Epithelial cell of proximal tubule (primary cell): ENCODE data around the gene HTR3A. TPM values are rescaled to one million over a fixed set of nuclear protein-coding genes. Genes with fewer than 3 reads are reported as not detected.

Source experiments
- DNase-seq: peaks from one replicate; pipeline ENCODE4 v3.0.0-alpha.2; 2011; ENCODE audit warnings: low read depth
- H3K4me3 ChIP-seq: 2 replicates; pipeline ENCODE4 v1.5.1; 2011; ENCODE audit warnings: low read depth, mild to moderate bottlenecking, low read length
- total RNA-seq: library from RNA; depleted of rRNA; stranded (reverse); fragments of >200 nt; gene quantifications from 2 replicates; pipeline ENCODE4 v1.2.3, GENCODE V29; 2015
- TF ChIP-seq, protein P1 (sequence below): conservative IDR thresholded peaks from 2 replicates; pipeline ENCODE4 v1.5.1; 2012; ENCODE audit warnings: low read depth, mild to moderate bottlenecking, low read length

HTR3A gene
- total RNA-seq, 1 donor from 2014 or later = 0.17 TPM

DNA sequence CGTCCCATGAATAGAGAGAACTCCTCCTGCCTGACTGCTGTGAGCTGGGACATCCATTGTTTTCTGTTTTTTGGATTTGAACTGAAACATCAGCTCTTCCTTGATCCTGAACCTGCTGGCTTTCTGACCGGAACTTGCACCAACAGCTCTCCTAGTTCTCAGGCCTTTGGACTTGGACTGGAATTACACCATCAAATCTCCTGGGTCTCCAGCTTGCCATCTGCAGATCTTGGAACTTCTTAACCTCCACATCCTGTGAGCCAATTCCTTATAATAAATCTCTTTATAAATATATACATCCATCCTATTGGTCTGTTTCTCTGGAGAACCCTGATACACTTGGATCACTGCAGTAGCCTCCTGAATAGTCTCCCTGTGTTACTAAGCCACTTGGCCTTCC lies 42.1 kb downstream of the HTR3A start:
- no peak for DNase-seq
- TF ChIP-seq, protein P1, sequence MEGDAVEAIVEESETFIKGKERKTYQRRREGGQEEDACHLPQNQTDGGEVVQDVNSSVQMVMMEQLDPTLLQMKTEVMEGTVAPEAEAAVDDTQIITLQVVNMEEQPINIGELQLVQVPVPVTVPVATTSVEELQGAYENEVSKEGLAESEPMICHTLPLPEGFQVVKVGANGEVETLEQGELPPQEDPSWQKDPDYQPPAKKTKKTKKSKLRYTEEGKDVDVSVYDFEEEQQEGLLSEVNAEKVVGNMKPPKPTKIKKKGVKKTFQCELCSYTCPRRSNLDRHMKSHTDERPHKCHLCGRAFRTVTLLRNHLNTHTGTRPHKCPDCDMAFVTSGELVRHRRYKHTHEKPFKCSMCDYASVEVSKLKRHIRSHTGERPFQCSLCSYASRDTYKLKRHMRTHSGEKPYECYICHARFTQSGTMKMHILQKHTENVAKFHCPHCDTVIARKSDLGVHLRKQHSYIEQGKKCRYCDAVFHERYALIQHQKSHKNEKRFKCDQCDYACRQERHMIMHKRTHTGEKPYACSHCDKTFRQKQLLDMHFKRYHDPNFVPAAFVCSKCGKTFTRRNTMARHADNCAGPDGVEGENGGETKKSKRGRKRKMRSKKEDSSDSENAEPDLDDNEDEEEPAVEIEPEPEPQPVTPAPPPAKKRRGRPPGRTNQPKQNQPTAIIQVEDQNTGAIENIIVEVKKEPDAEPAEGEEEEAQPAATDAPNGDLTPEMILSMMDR = no peak
- no peak overlapping the region for H3K4me3 ChIP-seq

DNA sequence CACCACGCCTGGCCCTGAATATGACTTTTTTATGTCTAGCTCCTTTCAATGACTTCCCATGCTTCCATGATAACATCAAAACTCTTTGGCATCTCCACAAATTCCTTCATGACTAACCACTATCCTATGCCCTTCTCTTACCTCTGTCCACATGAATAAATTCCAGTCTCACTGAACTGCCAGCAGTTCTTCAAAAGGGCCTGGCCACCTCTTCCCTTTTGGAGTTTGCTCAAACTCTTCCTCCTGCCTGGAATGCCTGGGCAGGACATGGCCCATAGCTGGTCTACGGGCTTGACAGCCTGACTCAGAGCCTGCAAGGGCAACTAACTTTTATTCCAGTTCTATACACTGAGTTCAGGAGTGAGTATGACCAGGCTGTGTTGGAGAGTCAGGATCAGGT lies 42.8 kb downstream of the HTR3A start:
- DNase-seq = no peak
- no peak overlapping the region for H3K4me3 ChIP-seq
- TF ChIP-seq, protein P1 = no peak

DNA sequence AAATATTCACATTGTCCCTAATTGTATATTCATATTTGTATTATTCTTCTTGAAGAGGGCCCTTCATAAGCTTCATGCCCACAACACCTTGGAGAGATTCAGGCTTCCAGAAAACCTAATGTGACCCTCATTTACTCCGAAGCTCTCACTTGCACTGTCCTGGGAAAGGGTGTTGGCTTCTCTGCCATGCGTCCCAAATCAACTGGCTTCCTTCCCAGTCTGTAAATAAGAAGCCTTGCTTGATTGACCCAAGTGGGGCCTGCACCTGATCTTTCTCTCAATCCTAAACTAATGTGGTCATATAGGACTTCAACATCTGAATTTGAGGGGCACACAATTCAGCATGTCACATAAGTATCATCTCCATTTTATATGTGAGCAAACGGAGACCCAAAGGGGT lies 44.1 kb downstream of the HTR3A start:
- DNase-seq = no peak
- TF ChIP-seq, protein P1 = no peak
- H3K4me3 ChIP-seq = no peak overlapping the region

DNA sequence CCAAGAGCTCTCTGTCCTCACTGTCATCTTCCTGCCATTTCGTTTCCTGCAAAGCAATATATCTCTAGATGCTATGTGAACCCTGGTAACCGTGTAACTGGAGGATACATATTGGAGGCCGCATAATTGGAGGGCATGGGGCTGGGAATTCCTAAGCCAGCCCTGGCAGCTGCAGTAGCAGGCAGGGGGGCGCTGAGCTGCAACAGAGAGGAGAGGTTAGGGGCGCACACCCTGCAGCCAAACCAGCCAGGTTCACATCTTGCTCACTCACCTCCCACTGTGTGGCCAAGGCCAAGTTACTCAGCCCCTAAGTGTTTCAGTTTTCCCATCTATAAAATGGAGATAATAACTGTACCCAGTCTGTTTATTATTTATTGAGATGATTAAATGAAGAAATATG lies 44.7 kb downstream of the HTR3A start:
- TF ChIP-seq, protein P1 = no peak
- no peak overlapping the region for H3K4me3 ChIP-seq
- DNase-seq = no peak

DNA sequence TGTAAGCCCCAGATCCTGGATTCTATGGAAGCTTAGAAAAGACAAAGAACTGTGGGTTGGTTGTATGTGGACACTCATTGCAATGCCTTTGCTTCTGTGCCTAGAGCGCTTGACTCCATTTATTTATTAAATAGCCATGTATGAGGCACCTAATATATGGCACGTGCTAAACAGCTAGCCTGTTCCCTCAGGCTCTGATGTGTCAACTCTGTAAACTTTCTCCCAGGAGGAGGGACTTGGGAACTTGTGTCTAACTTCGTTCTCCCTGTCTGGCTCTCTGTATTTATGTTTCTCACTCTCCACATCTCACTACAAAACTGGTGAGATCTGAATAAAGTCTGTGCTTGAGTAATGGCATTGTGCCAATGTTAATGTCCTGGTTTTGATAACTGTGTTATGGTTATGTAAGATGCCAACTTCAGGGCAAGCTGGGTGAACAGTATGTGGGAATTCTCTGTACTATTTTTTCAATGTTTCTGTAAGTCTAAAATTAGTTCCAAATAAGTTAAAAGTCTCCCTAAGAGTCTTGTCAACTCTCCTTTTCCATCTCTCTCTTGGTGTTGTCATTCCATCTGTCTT lies 50.5 kb downstream of the HTR3A start:
- DNase-seq = no peak
- no peak overlapping the region for H3K4me3 ChIP-seq
- TF ChIP-seq, protein P1 = no peak

DNA sequence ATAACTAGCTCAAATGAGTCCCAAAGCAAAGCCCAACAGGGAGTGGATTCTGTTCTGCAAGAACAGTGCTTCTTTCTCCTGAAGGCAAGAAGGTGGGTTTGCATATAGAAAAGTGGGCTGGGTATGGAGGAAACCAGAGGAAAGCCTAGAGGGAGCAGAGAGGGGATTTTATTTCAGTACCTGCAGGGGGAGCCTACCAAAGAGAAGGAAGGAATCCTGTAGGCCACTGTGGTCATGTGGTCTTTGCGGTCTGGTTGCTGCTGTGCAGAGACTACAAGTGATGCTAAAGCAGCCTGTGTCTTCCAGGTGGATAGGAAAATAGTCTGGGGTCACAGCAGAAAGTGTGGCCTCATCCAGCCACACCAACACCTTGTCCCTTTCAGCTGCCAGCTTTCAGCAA lies 51.4 kb downstream of the HTR3A start:
- no peak overlapping the region for H3K4me3 ChIP-seq
- TF ChIP-seq, protein P1 = peak; percentile 47
- DNase-seq = no peak

DNA sequence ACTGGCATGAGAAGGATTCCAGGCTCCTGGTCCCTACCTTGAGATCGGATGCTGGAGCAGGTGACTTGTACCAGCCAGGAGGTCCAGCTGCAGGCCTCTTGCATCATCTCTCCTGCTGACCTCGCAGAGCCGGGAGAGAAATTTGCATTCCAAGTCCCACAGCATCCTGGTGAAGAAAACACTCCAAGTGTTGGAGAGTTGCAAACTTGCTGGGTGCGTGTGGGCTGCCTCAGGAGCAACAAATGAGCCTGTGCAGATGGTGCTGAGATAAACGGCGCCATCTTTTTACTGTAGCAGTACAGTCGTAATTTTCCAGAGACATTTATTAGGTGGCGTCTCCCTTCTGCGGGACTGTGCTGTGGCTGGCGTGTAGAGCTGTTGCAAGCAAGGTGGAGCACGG lies 52.5 kb downstream of the HTR3A start:
- TF ChIP-seq, protein P1 = no peak
- no peak overlapping the region for H3K4me3 ChIP-seq
- DNase-seq = no peak
